Measurements from ENCODE around the gene TMA7. TPM values are rescaled to one million over a fixed set of nuclear protein-coding genes. Genes with fewer than 3 reads are reported as not detected.
"Not testable (repeated sequence)": the region's sequence is repeated elsewhere in the genome, so short reads cannot be mapped to it uniquely, and the experiment has no call there.

Gene TMA7
- total RNA-seq, 1 donor from 2014 or later: 326 TPM

DNA sequence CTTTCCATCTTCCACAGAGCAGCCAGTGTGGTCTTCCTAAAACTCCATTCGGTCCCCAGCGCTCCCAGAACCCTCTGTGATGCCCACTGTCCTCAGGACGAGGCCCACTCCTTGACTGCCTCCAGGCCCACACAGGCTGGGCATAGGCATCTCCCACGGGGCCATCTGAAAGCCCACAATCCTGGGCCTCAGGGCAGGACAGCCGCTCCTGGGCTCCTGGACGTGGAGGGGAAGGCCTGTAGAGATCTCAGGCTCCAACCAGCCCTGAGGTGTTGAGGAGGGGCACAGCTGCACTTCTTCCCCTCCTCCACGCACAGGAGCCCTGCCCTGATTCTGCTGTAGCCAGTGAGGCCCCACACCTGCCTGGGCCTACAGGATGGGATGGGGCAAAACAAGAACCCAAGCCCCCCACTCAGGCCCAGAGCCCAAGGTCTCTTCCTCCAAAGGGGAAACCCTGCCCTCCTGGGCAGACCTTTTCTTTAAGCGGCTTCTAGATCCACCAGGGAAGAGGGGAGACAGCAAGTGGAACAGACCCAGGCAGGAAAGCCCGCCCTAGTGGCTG is 38.0 kb downstream of the TMA7 start:
- peaks cover 7% of the 10 kb centered on the region for H3K27me3 Mint-ChIP-seq (ENCODE audit: unreplicated experiment)
- TF ChIP-seq, protein P1, sequence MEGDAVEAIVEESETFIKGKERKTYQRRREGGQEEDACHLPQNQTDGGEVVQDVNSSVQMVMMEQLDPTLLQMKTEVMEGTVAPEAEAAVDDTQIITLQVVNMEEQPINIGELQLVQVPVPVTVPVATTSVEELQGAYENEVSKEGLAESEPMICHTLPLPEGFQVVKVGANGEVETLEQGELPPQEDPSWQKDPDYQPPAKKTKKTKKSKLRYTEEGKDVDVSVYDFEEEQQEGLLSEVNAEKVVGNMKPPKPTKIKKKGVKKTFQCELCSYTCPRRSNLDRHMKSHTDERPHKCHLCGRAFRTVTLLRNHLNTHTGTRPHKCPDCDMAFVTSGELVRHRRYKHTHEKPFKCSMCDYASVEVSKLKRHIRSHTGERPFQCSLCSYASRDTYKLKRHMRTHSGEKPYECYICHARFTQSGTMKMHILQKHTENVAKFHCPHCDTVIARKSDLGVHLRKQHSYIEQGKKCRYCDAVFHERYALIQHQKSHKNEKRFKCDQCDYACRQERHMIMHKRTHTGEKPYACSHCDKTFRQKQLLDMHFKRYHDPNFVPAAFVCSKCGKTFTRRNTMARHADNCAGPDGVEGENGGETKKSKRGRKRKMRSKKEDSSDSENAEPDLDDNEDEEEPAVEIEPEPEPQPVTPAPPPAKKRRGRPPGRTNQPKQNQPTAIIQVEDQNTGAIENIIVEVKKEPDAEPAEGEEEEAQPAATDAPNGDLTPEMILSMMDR (IDR thresholded peaks at IDR 0.05; ENCODE audit: unreplicated experiment): no peak
- H3K4me1 Mint-ChIP-seq (ENCODE audit: unreplicated experiment): peaks cover 4% of the 10 kb centered on the region
- H3K36me3 Mint-ChIP-seq (ENCODE audit: low read depth, unreplicated experiment): peaks cover 22% of the 10 kb centered on the region
- H3K4me3 Mint-ChIP-seq (ENCODE audit: unreplicated experiment): no peak overlapping the region
- H3K27ac Mint-ChIP-seq (ENCODE audit: unreplicated experiment): no peak overlapping the region
- no peak for DNase-seq (ENCODE audit: low spot score)
- H3K9me3 Mint-ChIP-seq (ENCODE audit: unreplicated experiment): no peaks in the 10 kb centered on the region

DNA sequence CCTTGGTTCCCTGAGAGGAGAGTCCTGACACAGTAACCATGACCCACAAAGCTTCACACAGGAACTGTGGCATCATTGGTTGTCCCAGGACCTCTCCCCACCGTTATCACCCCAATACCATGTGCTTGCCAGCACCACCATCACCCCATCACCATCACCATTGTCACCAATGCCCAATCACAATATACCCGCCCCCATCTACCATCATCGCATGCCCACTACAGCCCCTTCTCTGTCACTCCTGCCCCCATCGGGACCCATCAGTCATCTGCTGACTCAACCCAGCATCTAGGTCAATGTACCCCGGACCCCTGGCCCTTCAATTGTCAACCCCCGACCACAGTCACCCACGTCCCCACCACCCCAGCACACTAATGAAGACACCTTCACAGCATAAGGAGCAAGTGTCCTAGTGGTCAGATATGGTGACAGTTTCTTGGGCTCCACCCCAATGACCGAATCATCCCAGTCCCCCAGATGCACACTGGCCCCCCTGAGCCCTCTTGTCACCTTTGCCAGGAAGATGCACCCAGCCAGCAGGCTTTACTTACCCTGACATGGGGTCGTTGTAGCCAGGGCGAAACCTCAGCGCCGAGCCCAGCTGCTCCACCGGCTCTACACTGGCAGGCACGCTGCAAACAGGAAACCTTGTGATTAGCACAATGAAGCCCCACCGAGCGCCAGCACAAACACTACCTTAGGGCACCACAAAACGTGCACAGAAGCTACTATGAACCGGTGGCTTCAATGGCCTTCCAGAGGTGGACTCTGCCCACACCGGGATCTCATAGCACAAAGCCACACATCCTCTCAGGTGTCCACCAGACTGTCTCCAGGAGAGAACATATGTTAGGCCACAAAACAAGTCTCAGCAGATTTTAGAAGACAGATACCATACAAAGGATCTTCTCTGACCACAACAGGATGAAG is 38.8 kb downstream of the TMA7 start:
- H3K4me3 Mint-ChIP-seq (ENCODE audit: unreplicated experiment): peak overlapping the region; percentile 42
- no peak for DNase-seq (ENCODE audit: low spot score)
- no peak overlapping the region for H3K27ac Mint-ChIP-seq (ENCODE audit: unreplicated experiment)
- H3K27me3 Mint-ChIP-seq (ENCODE audit: unreplicated experiment): peaks cover 4% of the 10 kb centered on the region
- TF ChIP-seq, protein P1 (IDR thresholded peaks at IDR 0.05; ENCODE audit: unreplicated experiment): no peak
- peaks cover 18% of the 10 kb centered on the region for H3K36me3 Mint-ChIP-seq (ENCODE audit: low read depth, unreplicated experiment)
- H3K4me1 Mint-ChIP-seq (ENCODE audit: unreplicated experiment): no peaks in the 10 kb centered on the region
- no peaks in the 10 kb centered on the region for H3K9me3 Mint-ChIP-seq (ENCODE audit: unreplicated experiment)

DNA sequence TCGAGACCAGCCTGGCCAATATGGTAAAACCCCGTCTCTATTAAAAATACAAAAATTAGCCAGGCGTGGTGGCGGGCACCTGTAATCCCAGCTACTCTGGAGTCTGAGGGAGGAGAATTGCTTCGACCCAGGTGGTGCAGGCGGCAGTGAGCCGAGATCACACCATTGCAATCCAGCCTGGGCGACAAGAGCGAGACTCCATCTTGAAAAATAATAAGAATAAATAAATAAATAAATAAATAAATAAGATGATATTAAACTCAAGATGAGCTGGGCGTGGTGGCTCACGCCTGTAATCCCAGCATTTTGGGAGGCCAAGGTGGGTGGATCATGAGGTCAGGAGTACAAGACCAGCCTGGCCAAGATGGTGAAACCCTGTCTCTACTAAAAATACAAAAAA is 40.8 kb downstream of the TMA7 start:
- not testable (repeated sequence) for H3K4me3 Mint-ChIP-seq (ENCODE audit: unreplicated experiment); DNase-seq (ENCODE audit: low spot score)

DNA sequence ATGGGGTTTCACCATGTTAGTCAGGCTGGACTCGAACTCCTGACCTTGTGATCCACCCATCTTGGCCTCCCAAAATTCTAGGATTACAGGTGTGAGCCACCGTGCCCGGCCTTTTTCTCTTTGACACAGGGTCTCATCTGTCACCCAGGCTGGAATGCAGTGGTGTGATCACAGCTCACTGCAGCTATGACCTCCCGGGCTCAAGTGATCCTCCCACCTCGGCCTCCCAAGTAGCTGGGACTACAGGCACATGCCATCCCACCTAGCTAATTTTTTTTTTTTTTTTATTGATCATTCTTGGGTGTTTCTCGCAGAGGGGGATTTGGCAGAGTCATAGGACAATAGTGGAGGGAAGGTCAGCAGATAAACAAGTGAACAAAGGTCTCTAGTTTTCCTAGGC is 42.8 kb downstream of the TMA7 start:
- not testable (repeated sequence) for H3K36me3 Mint-ChIP-seq (ENCODE audit: low read depth, unreplicated experiment); H3K9me3 Mint-ChIP-seq (ENCODE audit: unreplicated experiment); DNase-seq (ENCODE audit: low spot score); H3K27ac Mint-ChIP-seq (ENCODE audit: unreplicated experiment); H3K4me3 Mint-ChIP-seq (ENCODE audit: unreplicated experiment); H3K27me3 Mint-ChIP-seq (ENCODE audit: unreplicated experiment); H3K4me1 Mint-ChIP-seq (ENCODE audit: unreplicated experiment)

More for the DNA sequence above, 40.8 kb downstream of the TMA7 start:
- H3K27ac Mint-ChIP-seq (ENCODE audit: unreplicated experiment); H3K9me3 Mint-ChIP-seq (ENCODE audit: unreplicated experiment); H3K4me1 Mint-ChIP-seq (ENCODE audit: unreplicated experiment); H3K27me3 Mint-ChIP-seq (ENCODE audit: unreplicated experiment): not testable (repeated sequence)
- peaks cover 12% of the 10 kb centered on the region for H3K36me3 Mint-ChIP-seq (ENCODE audit: low read depth, unreplicated experiment)

DNA sequence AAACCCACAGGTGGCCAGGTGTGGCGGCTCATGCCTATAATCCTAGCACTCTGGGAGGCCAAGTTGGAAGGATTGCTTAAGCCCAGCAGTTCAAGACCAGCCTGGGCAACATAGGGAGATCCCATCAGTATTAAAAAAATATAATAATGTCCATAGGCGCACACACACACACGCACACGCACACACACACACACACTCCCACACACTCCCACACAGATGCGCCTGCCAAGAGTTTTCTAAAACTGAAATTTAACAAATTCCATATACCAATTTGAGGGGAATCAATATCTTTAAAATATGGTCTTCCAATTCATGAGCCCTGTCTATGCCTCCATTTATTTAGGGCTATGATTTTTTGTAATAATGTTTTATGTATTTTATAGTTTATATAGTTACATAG is 46.9 kb downstream of the TMA7 start:
- TF ChIP-seq, protein P1 (IDR thresholded peaks at IDR 0.05; ENCODE audit: unreplicated experiment): no peak
- DNase-seq (ENCODE audit: low spot score): no peak
- Mint-ChIP-seq H3K36me3 (ENCODE audit: low read depth, unreplicated experiment) (peaks cover 11% of the 10 kb centered on the region), H3K4me1 (ENCODE audit: unreplicated experiment) (no peaks in the 10 kb centered on the region), H3K4me3 (ENCODE audit: unreplicated experiment) (no peak overlapping the region), H3K9me3 (ENCODE audit: unreplicated experiment) (no peaks in the 10 kb centered on the region), H3K27me3 (ENCODE audit: unreplicated experiment) (no peaks in the 10 kb centered on the region), H3K27ac (ENCODE audit: unreplicated experiment) (no peak overlapping the region)
